ENCODE measurements around the gene PRSS36. TPM values are rescaled to one million over a fixed set of nuclear protein-coding genes. Genes with fewer than 3 reads are reported as not detected.

The PRSS36 gene
- total and polyA plus RNA-seq, 12 donors, result 0.30 to 3.4 (median 1.3) TPM

- Histone ChIP-seq H3K4me3 (no peak overlapping the region), H3K27ac (peak overlapping the region in 1 of 10 donors; percentile 97), H3K36me3 (peaks cover 0 to 69% (median 47%) of the 10 kb centered on the region in 9 donors), H3K27me3 (no peaks in the 10 kb centered on the region), H3K4me1 (peaks cover 3 to 63% (median 40%) of the 10 kb centered on the region in 9 donors), H3K9me3 (no peaks in the 10 kb centered on the region)
- WGBS, 2 donors, result 75 to 84% methylated on average over 6 of the region's 6 CpGs
- intact Hi-C loops (cut with DNase I), result no loop called here
- no peak for DNase-seq
- no peak for ATAC-seq
- TF ChIP-seq, protein P1, sequence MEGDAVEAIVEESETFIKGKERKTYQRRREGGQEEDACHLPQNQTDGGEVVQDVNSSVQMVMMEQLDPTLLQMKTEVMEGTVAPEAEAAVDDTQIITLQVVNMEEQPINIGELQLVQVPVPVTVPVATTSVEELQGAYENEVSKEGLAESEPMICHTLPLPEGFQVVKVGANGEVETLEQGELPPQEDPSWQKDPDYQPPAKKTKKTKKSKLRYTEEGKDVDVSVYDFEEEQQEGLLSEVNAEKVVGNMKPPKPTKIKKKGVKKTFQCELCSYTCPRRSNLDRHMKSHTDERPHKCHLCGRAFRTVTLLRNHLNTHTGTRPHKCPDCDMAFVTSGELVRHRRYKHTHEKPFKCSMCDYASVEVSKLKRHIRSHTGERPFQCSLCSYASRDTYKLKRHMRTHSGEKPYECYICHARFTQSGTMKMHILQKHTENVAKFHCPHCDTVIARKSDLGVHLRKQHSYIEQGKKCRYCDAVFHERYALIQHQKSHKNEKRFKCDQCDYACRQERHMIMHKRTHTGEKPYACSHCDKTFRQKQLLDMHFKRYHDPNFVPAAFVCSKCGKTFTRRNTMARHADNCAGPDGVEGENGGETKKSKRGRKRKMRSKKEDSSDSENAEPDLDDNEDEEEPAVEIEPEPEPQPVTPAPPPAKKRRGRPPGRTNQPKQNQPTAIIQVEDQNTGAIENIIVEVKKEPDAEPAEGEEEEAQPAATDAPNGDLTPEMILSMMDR (IDR thresholded peaks at IDR 0.05), result no peak
Observed at GRCh38 chr16:31130899-31131298, 19.0 kb downstream of the PRSS36 start.

- 87 to 94% methylated on average over 10 of the region's 10 CpGs for WGBS, 2 donors
- peak in 1 of 2 donors; percentile 23 for DNase-seq
- Histone ChIP-seq H3K27ac (peak overlapping the region in 6 of 10 donors; percentile 58 to 97 (median 76)), H3K27me3 (no peaks in the 10 kb centered on the region), H3K36me3 (peaks cover 0 to 74% (median 47%) of the 10 kb centered on the region in 9 donors), H3K4me1 (peaks cover 3 to 63% (median 40%) of the 10 kb centered on the region in 9 donors), H3K4me3 (peak overlapping the region in 1 of 10 donors; percentile 18), H3K9me3 (no peaks in the 10 kb centered on the region)
- ATAC-seq, result peak in 1 of 8 donors; percentile 16
- intact Hi-C loops (cut with DNase I), result no loop called here
- TF ChIP-seq, protein P1 (IDR thresholded peaks at IDR 0.05), result no peak
Observed at GRCh38 chr16:31130336-31130891, 19.5 kb downstream of the PRSS36 start.

DNA sequence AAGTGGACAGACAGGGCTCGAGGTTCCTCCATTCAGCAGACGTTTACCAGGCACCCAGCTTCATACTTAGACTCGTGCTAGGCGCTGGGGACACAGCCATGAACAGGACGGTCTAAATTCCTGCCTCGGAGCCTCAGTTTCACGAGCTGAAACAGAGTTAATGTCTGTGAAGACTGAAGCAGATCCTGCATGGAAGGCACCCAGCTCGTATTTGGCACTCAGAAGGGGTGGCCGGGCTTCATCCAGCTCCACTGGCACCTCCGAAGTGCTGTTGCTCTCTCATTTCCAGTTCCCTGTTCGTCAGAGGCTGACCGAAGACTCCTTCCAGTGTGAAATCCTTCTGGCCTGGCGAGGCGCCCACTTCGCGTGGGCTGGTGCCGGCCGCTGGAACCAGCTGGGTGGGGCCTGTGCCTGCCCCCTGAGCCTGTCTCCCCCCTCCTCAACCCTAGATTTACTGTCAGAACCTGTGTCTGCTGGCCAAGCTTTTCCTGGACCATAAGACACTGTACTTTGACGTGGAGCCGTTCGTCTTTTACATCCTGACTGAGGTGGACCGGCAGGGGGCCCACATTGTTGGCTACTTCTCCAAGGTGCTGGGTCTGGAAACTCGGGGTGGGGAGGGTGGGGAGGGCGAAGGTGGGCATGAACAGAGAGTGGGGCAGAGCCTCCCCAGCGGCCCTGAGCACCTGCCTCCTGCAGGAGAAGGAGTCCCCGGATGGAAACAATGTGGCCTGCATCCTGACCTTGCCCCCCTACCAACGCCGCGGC lies 20.1 kb downstream of the PRSS36 start:
- no peaks in the 10 kb centered on the region for H3K9me3 ChIP-seq
- no peaks in the 10 kb centered on the region for H3K27me3 ChIP-seq
- WGBS, 2 donors, result 67 to 68% methylated on average over 29 of the region's 29 CpGs
- peak overlapping the region; percentile 20 to 97 (median 72) for H3K27ac ChIP-seq
- DNase-seq (peak in 1 of 2 donors; percentile 52), ATAC-seq (peak in 6 of 8 donors; percentile 21 to 61 (median 38))
- H3K4me3 ChIP-seq, result peak overlapping the region in 1 of 10 donors; percentile 18
- intact Hi-C loops (cut with DNase I), result no loop called here
- TF ChIP-seq, protein P1 (IDR thresholded peaks at IDR 0.05), result no peak
- peaks cover 3 to 57% (median 33%) of the 10 kb centered on the region in 9 donors for H3K4me1 ChIP-seq
- peaks cover 0 to 81% (median 51%) of the 10 kb centered on the region in 9 donors for H3K36me3 ChIP-seq

- peaks cover 1 to 49% (median 25%) of the 10 kb centered on the region in 9 donors for H3K4me1 ChIP-seq
- peak overlapping the region; percentile 20 to 97 (median 72) for H3K27ac ChIP-seq
- intact Hi-C loops (cut with DNase I), result no loop called here
- peak overlapping the region in 1 of 10 donors; percentile 18 for H3K4me3 ChIP-seq
- TF ChIP-seq, protein P1 (IDR thresholded peaks at IDR 0.05), result no peak
- DNase-seq (peak in 1 of 2 donors; percentile 26), ATAC-seq (peak; percentile 48 to 80 (median 66))
- H3K36me3 ChIP-seq, result peaks cover 0 to 89% (median 59%) of the 10 kb centered on the region in 9 donors
- 72 to 77% methylated on average over 14 of the region's 14 CpGs for WGBS, 2 donors
- no peaks in the 10 kb centered on the region for H3K27me3 ChIP-seq
- H3K9me3 ChIP-seq, result no peaks in the 10 kb centered on the region
Observed at GRCh38 chr16:31128711-31129567, 20.9 kb downstream of the PRSS36 start.

All from heart right ventricle (tissue), 16 donors.